GM12878 (cell line): ENCODE measurements around the gene TMEM214. TPM values are rescaled to one million over a fixed set of nuclear protein-coding genes. Genes with fewer than 3 reads are reported as not detected.

Experiments
- ATAC-seq: fragments of 200-7000 bp; cut with Tn5 transposase; 3 replicates; pipeline ENCODE4 v1.9.1; 2020; ENCODE audit warnings: mild to moderate bottlenecking, moderate library complexity
- BruUV-seq: library from RNA; stranded (reverse); fragments of 400-500 nt; replicated peaks from 2 replicates; lab custom pipeline; 2021; lab: Mats Ljungman, UMichigan
- CTCF ChIA-PET: fragments of 300-600 bp; sonication (Branson Sonifier 250); formaldehyde crosslinking; extraction: SDS; loops from one replicate; lab custom pipeline; 2021; ENCODE audit warnings: inconsistent platforms; lab: Yijun Ruan, JAX
- POLR2A ChIA-PET: fragments of 350-600 bp; formaldehyde crosslinking; extraction: SDS; loops from one replicate; lab custom pipeline; 2021; ENCODE audit warnings: inconsistent platforms; lab: Charles Lee
- RAD21 ChIA-PET: fragments of 300-600 bp; sonication (Branson Sonifier 250); formaldehyde crosslinking; loops from one replicate; lab custom pipeline; 2023; ENCODE audit warnings: antibody characterized with exemption; ENCODE audit not compliant: unreplicated experiment; lab: Charles Lee
- SMC1A ChIA-PET: fragments of 300-600 bp; sonication (Branson Sonifier 250); formaldehyde crosslinking; loops from one replicate; lab custom pipeline; 2023; ENCODE audit not compliant: unreplicated experiment, uncharacterized antibody; lab: Charles Lee
- DNase-seq: peaks from one replicate; pipeline ENCODE4 v3.0.0-alpha.2; 2011; ENCODE audit warnings: low read depth, low spot score
- FAIRE-seq: peaks from 3 replicates; lab custom pipeline; 2011; peaks lifted over from hg19 to GRCh38; lab: Jason Lieb, UNC
- H2AFZ ChIP-seq: 2 replicates; pipeline ENCODE4 v1.6.0; 2011; ENCODE audit warnings: low read depth, low read length, control low read depth; ENCODE audit not compliant: control insufficient read depth
- H3K27ac ChIP-seq: 2 replicates; pipeline ENCODE4 v1.5.1; 2011; ENCODE audit warnings: control low read depth; ENCODE audit not compliant: control insufficient read depth, insufficient read depth
- H3K27me3 ChIP-seq, 2 experiments: replicated peaks in 1 of 2; 2 replicates each; pipeline versions ENCODE4 v1.6.0 to v1.6.1; 2011; ENCODE audit warnings: low read length in 1 of 2; ENCODE audit not compliant: control insufficient read depth in 2 of 2, insufficient read depth in 2 of 2
- H3K36me3 ChIP-seq, 2 experiments: 2 replicates each; pipeline ENCODE4 v1.5.1; 2011; ENCODE audit warnings: low read length in 1 of 2; ENCODE audit not compliant: control insufficient read depth in 2 of 2, insufficient read depth in 2 of 2
- H3K4me1 ChIP-seq: 2 replicates; pipeline ENCODE4 v1.6.1; 2011; ENCODE audit warnings: mild to moderate bottlenecking, low read length, moderate library complexity, mixed read lengths; ENCODE audit not compliant: control insufficient read depth, insufficient read depth
- H3K4me2 ChIP-seq: 2 replicates; pipeline ENCODE4 v1.6.0; 2011; ENCODE audit warnings: control low read depth; ENCODE audit not compliant: control insufficient read depth, insufficient read depth
- H3K4me3 ChIP-seq: fragments of 200-600 bp; sonication (generic); 2 replicates; pipeline ENCODE4 v1.5.1; 2016
- H3K79me2 ChIP-seq: 2 replicates; pipeline ENCODE4 v1.6.0; 2011; ENCODE audit warnings: low read length; ENCODE audit not compliant: control insufficient read depth, insufficient read depth
- H3K9ac ChIP-seq: 2 replicates; pipeline ENCODE4 v1.8.0; 2011; ENCODE audit warnings: low read length, control low read depth, mixed read lengths; ENCODE audit not compliant: control insufficient read depth, insufficient read depth
- H3K9me3 ChIP-seq: replicated peaks from 3 replicates; pipeline ENCODE4 v1.5.1; 2011; ENCODE audit warnings: mild to moderate bottlenecking, low read length; ENCODE audit not compliant: control insufficient read depth, insufficient read depth
- H4K20me1 ChIP-seq: 2 replicates; pipeline ENCODE4 v1.6.0; 2011; ENCODE audit not compliant: control insufficient read depth, insufficient read depth
- ASH2L ChIP-seq: fragments of 300-600, 200-600 bp; sonication (generic); IDR thresholded peaks from 2 replicates; pipeline ENCODE4 v1.6.1; 2017; ENCODE audit warnings: low read depth, mild to moderate bottlenecking, borderline replicate concordance
- BCL11A ChIP-seq: IDR thresholded peaks from 2 replicates; pipeline ENCODE4 v1.6.1; 2011; ENCODE audit warnings: low read depth, low read length
- CREB1 ChIP-seq: IDR thresholded peaks from 2 replicates; pipeline ENCODE4 v1.6.1; 2012; ENCODE audit warnings: low read depth, mild to moderate bottlenecking, inconsistent platforms
- ELK1 ChIP-seq: IDR thresholded peaks from 2 replicates; pipeline ENCODE4 v1.6.1; 2012; ENCODE audit warnings: low read depth, low read length, improper control_type of control experiment
- ETV6 ChIP-seq, 2 experiments: fragments of 450-650 bp in 1 of 2; IDR thresholded peaks in 1 of 2; conservative IDR thresholded peaks in 1 of 2; 2 replicates each; pipeline ENCODE4 v1.6.1; 2014; ENCODE audit warnings: antibody characterized with exemption in 1 of 2, borderline replicate concordance in 1 of 2, low read depth in 1 of 2, mild to moderate bottlenecking in 1 of 2, moderate library complexity in 1 of 2
- IRF5 ChIP-seq: fragments of 450-650 bp; IDR thresholded peaks from 2 replicates; pipeline ENCODE4 v1.6.1; 2017; ENCODE audit warnings: borderline replicate concordance
- JUNB ChIP-seq: IDR thresholded peaks from 2 replicates; pipeline ENCODE4 v1.6.1; 2016; ENCODE audit warnings: antibody characterized with exemption, mild to moderate bottlenecking
- NFYB ChIP-seq: IDR thresholded peaks from 2 replicates; pipeline ENCODE4 v1.6.1; 2011; ENCODE audit warnings: low read depth, mild to moderate bottlenecking, low read length, improper control_type of control experiment, moderate library complexity; ENCODE audit not compliant: insufficient read depth
- POLR2A ChIP-seq: IDR thresholded peaks from 2 replicates; pipeline ENCODE4 v1.6.1; 2011; ENCODE audit warnings: low read depth, mild to moderate bottlenecking, low read length
- SMARCA5 ChIP-seq: fragments of 450-650 bp; IDR thresholded peaks from 2 replicates; pipeline ENCODE4 v1.6.1; 2017; ENCODE audit warnings: mild to moderate bottlenecking
- WRNIP1 ChIP-seq: IDR thresholded peaks from 2 replicates; pipeline ENCODE4 v1.6.1; 2011; ENCODE audit warnings: low read depth, low read length, improper control_type of control experiment, borderline replicate concordance
- ZZZ3 ChIP-seq: IDR thresholded peaks from 2 replicates; pipeline ENCODE4 v1.6.1; 2011; ENCODE audit warnings: low read depth; ENCODE audit not compliant: control insufficient read depth, insufficient read length
- WGBS: methylation state at CpG from one replicate; pipeline ENCODE4 v1.1.6; 2016; ENCODE audit warnings: low lambda C conversion rate; ENCODE audit not compliant: insufficient replicate concordance, insufficient coverage; ENCODE audit errors: missing lambda C conversion rate; 5-methylcytosine and 5-hydroxymethylcytosine counted together
- in situ Hi-C: fragments of 300-500 bp; cut with MboI; formaldehyde crosslinking; loops from 9 replicates; pipeline ENCODE4 v1.14.3; 2018; ENCODE audit warnings: mixed read lengths
- intact Hi-C: fragments of 100-400 bp; cut with micrococcal nuclease; formaldehyde crosslinking; loops from one replicate; pipeline ENCODE4 v1.14.2; 2022; ENCODE audit not compliant: unreplicated experiment
- polyA plus RNA-seq, 11 experiments: library from polyadenylated mRNA; depleted of rRNA in 4 of 11; unstranded in 6 of 11; stranded (reverse) in 5 of 11; fragments of >200 nt; fragmentation: Nextera tagmentation in 4 of 11; fragmentation: Illumina TruSeq in 1 of 11; extraction: Ambion mirVana in 4 of 11; extraction: Trizol in 1 of 11; gene quantifications; 1 replicate in 1 of 11; 2 replicates in 10 of 11; pipeline versions ENCODE4 v1.2.1 to v1.2.3, GENCODE V29; 2011 to 2016; ENCODE audit warnings: inconsistent platforms in 2 of 11, missing spikeins in 2 of 11, low read depth in 1 of 11
- total RNA-seq, 4 experiments: library from RNA; depleted of rRNA in 3 of 4; stranded (reverse); fragments of >200 nt in 3 of 4; fragmentation: Illumina TruSeq in 1 of 4; extraction: Trizol in 1 of 4; gene quantifications; 2 replicates each; pipeline versions ENCODE4 v1.2.1 to v1.2.3, GENCODE V29; 2013 to 2021
- TF ChIP-seq, protein P1 (sequence below): fragments of 450-650 bp; conservative IDR thresholded peaks from 2 replicates; pipeline ENCODE4 v1.6.1; 2017; ENCODE audit warnings: mild to moderate bottlenecking, moderate library complexity

Gene TMEM214
- total and polyA plus RNA-seq, 10 of the 15 experiments (the other 5 are each of a cell fraction or from before 2014, with no cell fraction given), result 10.4 to 79.2 (median 45.0) TPM

- SMC1A ChIA-PET, result interaction anchor here (1.2 kb wide), 1 partner anchor 22 kb away, joined by 5 read pairs; no protein-coding TSS in a partner anchor
- DNase-seq (no peak), ATAC-seq (no peak), FAIRE-seq (no peak)
- H3K36me3 ChIP-seq, result peaks cover 1 to 22% of the 10 kb centered on the region in 2 experiments
- no peak overlapping the region for H3K4me2 ChIP-seq
- H3K4me3 ChIP-seq, result no peak overlapping the region
- no peaks in the 10 kb centered on the region for H3K4me1 ChIP-seq
- no peaks in the 10 kb centered on the region for H3K27me3 ChIP-seq
- POLR2A ChIA-PET, result interaction anchor here (0.6 to 2.0 kb wide), 3 partner anchors 9 to 212 kb away, joined by 3 to 8 read pairs (median 3); partner anchors contain the start of genes AGBL5 and OST4
- H3K9me3 ChIP-seq, result no peaks in the 10 kb centered on the region
- no TSS peak for BruUV-seq
- RAD21 ChIA-PET, result no interaction called here
- in situ Hi-C loops (no loop called here), intact Hi-C loops (no loop called here)
- no peak for TF ChIP-seq ELK1
- peak; percentile 43; the same call in 1 of the 2 replicates for TF ChIP-seq POLR2A
- TF ChIP-seq IRF5, result no peak
- WGBS, result 100% methylated on average over 3 of the region's 3 CpGs
- no peak overlapping the region for H3K27ac ChIP-seq
- H4K20me1 ChIP-seq, result no peaks in the 10 kb centered on the region
- H3K79me2 ChIP-seq, result no peaks in the 10 kb centered on the region
- CTCF ChIA-PET, result no interaction called here
- H2AFZ ChIP-seq, result no peak overlapping the region
- H3K9ac ChIP-seq, result no peak overlapping the region
Observed at GRCh38 chr2:27060323-27060722, 27.6 kb downstream of the TMEM214 start.

- Histone ChIP-seq H3K36me3 (peaks cover 3 to 24% of the 10 kb centered on the region in 2 experiments; a peak in 3 of 4 replicates), H3K4me3 (no peak overlapping the region), H3K9me3 (no peaks in the 10 kb centered on the region), H2AFZ (no peak overlapping the region), H4K20me1 (no peaks in the 10 kb centered on the region), H3K4me2 (no peak overlapping the region), H3K27ac (no peak overlapping the region), H3K79me2 (peaks cover 18% of the 10 kb centered on the region), H3K9ac (no peak overlapping the region), H3K27me3 (no peaks in the 10 kb centered on the region), H3K4me1 (peaks cover 3% of the 10 kb centered on the region)
- in situ Hi-C loops (no loop called here), intact Hi-C loops (no loop called here)
- ChIA-PET CTCF (interaction anchor here (1.1 to 2.4 kb wide), 3 partner anchors 11 to 103 kb away, joined by 3 to 7 read pairs (median 5); partner anchors contain the start of gene AGBL5), RAD21 (no interaction called here), SMC1A (interaction anchor here (1.5 to 1.8 kb wide), 2 partner anchors 9 to 40 kb away, joined by 3 to 6 read pairs; no protein-coding TSS in a partner anchor), POLR2A (interaction anchor here (12.2 kb wide), 1 partner anchor 12 kb away, joined by 139 read pairs; the partner anchor contains the start of gene AGBL5)
- no peak for DNase-seq
- FAIRE-seq, result no peak
- no TSS peak for BruUV-seq
- ATAC-seq, result no peak
- 96% methylated on average over 3 of the region's 3 CpGs for WGBS
- TF ChIP-seq, protein P1, sequence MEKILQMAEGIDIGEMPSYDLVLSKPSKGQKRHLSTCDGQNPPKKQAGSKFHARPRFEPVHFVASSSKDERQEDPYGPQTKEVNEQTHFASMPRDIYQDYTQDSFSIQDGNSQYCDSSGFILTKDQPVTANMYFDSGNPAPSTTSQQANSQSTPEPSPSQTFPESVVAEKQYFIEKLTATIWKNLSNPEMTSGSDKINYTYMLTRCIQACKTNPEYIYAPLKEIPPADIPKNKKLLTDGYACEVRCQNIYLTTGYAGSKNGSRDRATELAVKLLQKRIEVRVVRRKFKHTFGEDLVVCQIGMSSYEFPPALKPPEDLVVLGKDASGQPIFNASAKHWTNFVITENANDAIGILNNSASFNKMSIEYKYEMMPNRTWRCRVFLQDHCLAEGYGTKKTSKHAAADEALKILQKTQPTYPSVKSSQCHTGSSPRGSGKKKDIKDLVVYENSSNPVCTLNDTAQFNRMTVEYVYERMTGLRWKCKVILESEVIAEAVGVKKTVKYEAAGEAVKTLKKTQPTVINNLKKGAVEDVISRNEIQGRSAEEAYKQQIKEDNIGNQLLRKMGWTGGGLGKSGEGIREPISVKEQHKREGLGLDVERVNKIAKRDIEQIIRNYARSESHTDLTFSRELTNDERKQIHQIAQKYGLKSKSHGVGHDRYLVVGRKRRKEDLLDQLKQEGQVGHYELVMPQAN, result no peak
- no peak for TF ChIP-seq ASH2L
- no peak for TF ChIP-seq NFYB
- TF ChIP-seq CREB1, result no peak
- TF ChIP-seq JUNB, result no peak
- no peak for TF ChIP-seq ETV6 (conservative IDR thresholded peaks at IDR 0.05 in 1 of 2, IDR thresholded peaks at IDR 0.05 in 1 of 2; ENCODE audit: borderline replicate concordance in 1 of 2, low read depth in 1 of 2)
- no peak for TF ChIP-seq ZZZ3
- TF ChIP-seq WRNIP1, result no peak
- no peak for TF ChIP-seq SMARCA5
- no peak for TF ChIP-seq BCL11A
Observed at GRCh38 chr2:27065128-27065527, 32.4 kb downstream of the TMEM214 start.
